ENCODE results near the gene NUP205. TPM values are rescaled to one million over a fixed set of nuclear protein-coding genes. Genes with fewer than 3 reads are reported as not detected.

Gene NUP205
- total RNA-seq, 2 experiments from 2014 or later: 145 to 148 TPM

GRCh38 chr7:135523146-135523545, 34.6 kb upstream of the NUP205 start:
- no peak for DNase-seq
- Mint-ChIP-seq H3K9me3 (no peaks in the 10 kb centered on the region), H3K36me3 (no peaks in the 10 kb centered on the region), H3K4me3 (no peak overlapping the region), H3K4me1 (no peaks in the 10 kb centered on the region), H3K27me3 (no peaks in the 10 kb centered on the region), H3K27ac (no peak overlapping the region)

- Mint-ChIP-seq H3K36me3 (no peaks in the 10 kb centered on the region), H3K4me1 (no peaks in the 10 kb centered on the region), H3K27ac (no peak overlapping the region), H3K27me3 (no peaks in the 10 kb centered on the region), H3K4me3 (no peak overlapping the region), H3K9me3 (no peaks in the 10 kb centered on the region)
- DNase-seq: no peak
Measured at GRCh38 chr7:135525426-135525825, 32.3 kb upstream of the NUP205 start.

GRCh38 chr7:135527025-135527424, 30.7 kb upstream of the NUP205 start:
- Mint-ChIP-seq H3K4me1 (no peaks in the 10 kb centered on the region), H3K9me3 (no peaks in the 10 kb centered on the region), H3K36me3 (no peaks in the 10 kb centered on the region), H3K27ac (no peak overlapping the region), H3K27me3 (no peaks in the 10 kb centered on the region), H3K4me3 (no peak overlapping the region)
- no peak for DNase-seq

GRCh38 chr7:135536150-135536549, 21.6 kb upstream of the NUP205 start:
- H3K9me3 Mint-ChIP-seq: no peaks in the 10 kb centered on the region
- no peaks in the 10 kb centered on the region for H3K36me3 Mint-ChIP-seq
- H3K4me1 Mint-ChIP-seq: no peaks in the 10 kb centered on the region
- DNase-seq: no peak
- H3K4me3 Mint-ChIP-seq: no peak overlapping the region
- no peak overlapping the region for H3K27ac Mint-ChIP-seq
- peaks cover 10% of the 10 kb centered on the region for H3K27me3 Mint-ChIP-seq

- Mint-ChIP-seq H3K4me1 (no peaks in the 10 kb centered on the region), H3K27me3 (peaks cover 10% of the 10 kb centered on the region), H3K27ac (no peak overlapping the region), H3K36me3 (no peaks in the 10 kb centered on the region), H3K9me3 (no peaks in the 10 kb centered on the region), H3K4me3 (no peak overlapping the region)
- DNase-seq: no peak
Measured at GRCh38 chr7:135537453-135537852, 20.3 kb upstream of the NUP205 start.

- Mint-ChIP-seq H3K9me3 (no peaks in the 10 kb centered on the region), H3K36me3 (no peaks in the 10 kb centered on the region)
Measured at GRCh38 chr7:135537905-135538304, 19.8 kb upstream of the NUP205 start.

GRCh38 chr7:135538376-135538775, 19.3 kb upstream of the NUP205 start:
- no peak overlapping the region for H3K4me3 Mint-ChIP-seq
- H3K36me3 Mint-ChIP-seq: no peaks in the 10 kb centered on the region
- DNase-seq: no peak

More at GRCh38 chr7:135537905-135538304, 19.8 kb upstream of the NUP205 start:
- DNase-seq: no peak
- no peak overlapping the region for H3K27ac Mint-ChIP-seq
- peaks cover 10% of the 10 kb centered on the region for H3K27me3 Mint-ChIP-seq
- no peak overlapping the region for H3K4me3 Mint-ChIP-seq
- no peaks in the 10 kb centered on the region for H3K4me1 Mint-ChIP-seq

GRCh38 chr7:135539629-135540028, 18.1 kb upstream of the NUP205 start:
- H3K27me3 Mint-ChIP-seq: peaks cover 10% of the 10 kb centered on the region
- no peaks in the 10 kb centered on the region for H3K4me1 Mint-ChIP-seq

More at GRCh38 chr7:135538376-135538775, 19.3 kb upstream of the NUP205 start:
- Mint-ChIP-seq H3K4me1 (no peaks in the 10 kb centered on the region), H3K9me3 (no peaks in the 10 kb centered on the region), H3K27ac (no peak overlapping the region), H3K27me3 (peaks cover 10% of the 10 kb centered on the region)

GRCh38 chr7:135541029-135541428, 16.7 kb upstream of the NUP205 start:
- no peaks in the 10 kb centered on the region for H3K4me1 Mint-ChIP-seq

More at GRCh38 chr7:135539629-135540028, 18.1 kb upstream of the NUP205 start:
- Mint-ChIP-seq H3K9me3 (no peaks in the 10 kb centered on the region), H3K36me3 (no peaks in the 10 kb centered on the region), H3K4me3 (no peak overlapping the region), H3K27ac (no peak overlapping the region)
- DNase-seq: no peak

GRCh38 chr7:135550196-135550595, 7.5 kb upstream of the NUP205 start:
- H3K4me3 Mint-ChIP-seq: no peak overlapping the region
- H3K9me3 Mint-ChIP-seq: no peaks in the 10 kb centered on the region
- no peaks in the 10 kb centered on the region for H3K4me1 Mint-ChIP-seq

More at GRCh38 chr7:135541029-135541428, 16.7 kb upstream of the NUP205 start:
- Mint-ChIP-seq H3K27me3 (peaks cover 10% of the 10 kb centered on the region), H3K27ac (no peak overlapping the region), H3K9me3 (no peaks in the 10 kb centered on the region), H3K36me3 (no peaks in the 10 kb centered on the region), H3K4me3 (no peak overlapping the region)
- DNase-seq: no peak

GRCh38 chr7:135552148-135552547, 5.6 kb upstream of the NUP205 start:
- Mint-ChIP-seq H3K9me3 (no peaks in the 10 kb centered on the region), H3K4me3 (no peak overlapping the region), H3K36me3 (no peaks in the 10 kb centered on the region), H3K4me1 (no peaks in the 10 kb centered on the region), H3K27me3 (peaks cover 9% of the 10 kb centered on the region), H3K27ac (no peak overlapping the region)
- DNase-seq: no peak

More at GRCh38 chr7:135550196-135550595, 7.5 kb upstream of the NUP205 start:
- Mint-ChIP-seq H3K27ac (no peak overlapping the region), H3K27me3 (peaks cover 8% of the 10 kb centered on the region), H3K36me3 (no peaks in the 10 kb centered on the region)
- no peak for DNase-seq

- Mint-ChIP-seq H3K36me3 (no peaks in the 10 kb centered on the region), H3K27me3 (peaks cover 9% of the 10 kb centered on the region), H3K9me3 (no peaks in the 10 kb centered on the region), H3K4me3 (no peak overlapping the region), H3K27ac (no peak overlapping the region), H3K4me1 (no peaks in the 10 kb centered on the region)
- DNase-seq: no peak
Measured at GRCh38 chr7:135553346-135553745, 4.4 kb upstream of the NUP205 start.

GRCh38 chr7:135558337-135558767, 635 bp downstream of the NUP205 start:
- Mint-ChIP-seq H3K9me3 (no peaks in the 10 kb centered on the region), H3K27me3 (peaks cover 4% of the 10 kb centered on the region), H3K27ac (no peak overlapping the region), H3K4me1 (peaks cover 21% of the 10 kb centered on the region), H3K4me3 (no peak overlapping the region), H3K36me3 (peaks cover 15% of the 10 kb centered on the region)
- DNase-seq: peak; percentile 68

- H3K27ac Mint-ChIP-seq: no peak overlapping the region
- no peaks in the 10 kb centered on the region for H3K9me3 Mint-ChIP-seq
- peaks cover 16% of the 10 kb centered on the region for H3K36me3 Mint-ChIP-seq
- H3K27me3 Mint-ChIP-seq: peaks cover 4% of the 10 kb centered on the region
- peaks cover 23% of the 10 kb centered on the region for H3K4me1 Mint-ChIP-seq
- no peak overlapping the region for H3K4me3 Mint-ChIP-seq
- no peak for DNase-seq
Measured at GRCh38 chr7:135558881-135559280, 1.2 kb downstream of the NUP205 start.

- Mint-ChIP-seq H3K9me3 (no peaks in the 10 kb centered on the region), H3K27me3 (no peaks in the 10 kb centered on the region), H3K4me1 (peaks cover 24% of the 10 kb centered on the region), H3K36me3 (peaks cover 22% of the 10 kb centered on the region), H3K27ac (peak overlapping the region; percentile 55), H3K4me3 (peak overlapping the region; percentile 11)
- DNase-seq: no peak
Measured at GRCh38 chr7:135560631-135561030, 2.9 kb downstream of the NUP205 start.

GRCh38 chr7:135562720-135563119, 5.0 kb downstream of the NUP205 start:
- Mint-ChIP-seq H3K4me1 (peaks cover 25% of the 10 kb centered on the region), H3K27ac (no peak overlapping the region), H3K9me3 (no peaks in the 10 kb centered on the region), H3K36me3 (peaks cover 28% of the 10 kb centered on the region), H3K27me3 (no peaks in the 10 kb centered on the region), H3K4me3 (no peak overlapping the region)
- no peak for DNase-seq
